Endothelial cell (in vitro differentiated cells): ENCODE results near the gene ERCC5. TPM values are rescaled to one million over a fixed set of nuclear protein-coding genes. Genes with fewer than 3 reads are reported as not detected.

Experiments used
- DNase-seq: peaks from one replicate; pipeline ENCODE4 v3.0.0; 2021; ENCODE audit warnings: low spot score
- H3K27ac Mint-ChIP-seq: one replicate; pipeline ENCODE4 v1.8.0; 2021; ENCODE audit warnings: mixed read lengths, inconsistent platforms; ENCODE audit not compliant: unreplicated experiment
- H3K27me3 Mint-ChIP-seq: one replicate; pipeline ENCODE4 v1.8.0; 2021; ENCODE audit warnings: mild to moderate bottlenecking, moderate library complexity, mixed read lengths, inconsistent platforms; ENCODE audit not compliant: unreplicated experiment
- H3K36me3 Mint-ChIP-seq: one replicate; pipeline ENCODE4 v1.8.0; 2021; ENCODE audit warnings: mild to moderate bottlenecking, low read depth, mixed read lengths, inconsistent platforms; ENCODE audit not compliant: unreplicated experiment
- H3K4me1 Mint-ChIP-seq: one replicate; pipeline ENCODE4 v1.8.0; 2021; ENCODE audit warnings: mild to moderate bottlenecking, mixed read lengths, inconsistent platforms; ENCODE audit not compliant: unreplicated experiment
- H3K4me3 Mint-ChIP-seq: one replicate; pipeline ENCODE4 v1.8.0; 2021; ENCODE audit warnings: mild to moderate bottlenecking, mixed read lengths, inconsistent platforms; ENCODE audit not compliant: unreplicated experiment
- H3K9me3 Mint-ChIP-seq: one replicate; pipeline ENCODE4 v1.8.0; 2021; ENCODE audit warnings: mixed read lengths, inconsistent platforms; ENCODE audit not compliant: unreplicated experiment
- CTCF ChIP-seq: fragments of 200-600 bp; sonication (generic); IDR thresholded peaks from one replicate; pipeline ENCODE4 v1.5.0; 2021; ENCODE audit warnings: antibody characterized with exemption; ENCODE audit not compliant: unreplicated experiment
- total RNA-seq: library from RNA; stranded (reverse); fragmentation: NEBNext Ultra II Directional; extraction: Animal tissue kit (Norgen Biotek cat#: 25700); gene quantifications from one replicate; pipeline ENCODE4 v1.2.1, GENCODE V29; 2021; ENCODE audit not compliant: unreplicated experiment

Gene ERCC5
- total RNA-seq, 1 donor from 2014 or later = 43.8 TPM

- H3K36me3 Mint-ChIP-seq = peaks cover 8% of the 10 kb centered on the region
- H3K4me1 Mint-ChIP-seq = peaks cover 6% of the 10 kb centered on the region
- H3K27ac Mint-ChIP-seq = no peak overlapping the region
- no peak for DNase-seq
- no peaks in the 10 kb centered on the region for H3K9me3 Mint-ChIP-seq
- no peak overlapping the region for H3K4me3 Mint-ChIP-seq
- no peak for TF ChIP-seq CTCF
- H3K27me3 Mint-ChIP-seq = peaks cover 4% of the 10 kb centered on the region
These were observed 26.3 kb downstream of the ERCC5 start for GRCh38 chr13:102872131-102872530.

- Mint-ChIP-seq H3K9me3 (no peaks in the 10 kb centered on the region), H3K27ac (no peak overlapping the region), H3K4me3 (no peak overlapping the region), H3K4me1 (peaks cover 2% of the 10 kb centered on the region), H3K27me3 (peaks cover 4% of the 10 kb centered on the region), H3K36me3 (peaks cover 8% of the 10 kb centered on the region)
- TF ChIP-seq CTCF = no peak
- no peak for DNase-seq
These were observed 26.7 kb downstream of the ERCC5 start for GRCh38 chr13:102872531-102872930.

GRCh38 chr13:102873653-102874052 is 27.8 kb downstream of the ERCC5 start:
- DNase-seq = no peak
- Mint-ChIP-seq H3K27me3 (peaks cover 1% of the 10 kb centered on the region), H3K27ac (no peak overlapping the region), H3K4me3 (no peak overlapping the region), H3K36me3 (peaks cover 8% of the 10 kb centered on the region), H3K9me3 (no peaks in the 10 kb centered on the region), H3K4me1 (peaks cover 4% of the 10 kb centered on the region)
- TF ChIP-seq CTCF = no peak

GRCh38 chr13:102875256-102875655 is 29.4 kb downstream of the ERCC5 start:
- H3K36me3 Mint-ChIP-seq = peaks cover 8% of the 10 kb centered on the region
- DNase-seq = no peak
- H3K27me3 Mint-ChIP-seq = peaks cover 1% of the 10 kb centered on the region
- no peak overlapping the region for H3K4me3 Mint-ChIP-seq
- no peaks in the 10 kb centered on the region for H3K9me3 Mint-ChIP-seq
- TF ChIP-seq CTCF = no peak
- peaks cover 5% of the 10 kb centered on the region for H3K4me1 Mint-ChIP-seq
- H3K27ac Mint-ChIP-seq = no peak overlapping the region

GRCh38 chr13:102877303-102877702 is 31.5 kb downstream of the ERCC5 start:
- H3K4me3 Mint-ChIP-seq = no peak overlapping the region
- no peak for DNase-seq
- peaks cover 1% of the 10 kb centered on the region for H3K27me3 Mint-ChIP-seq
- H3K36me3 Mint-ChIP-seq = peaks cover 8% of the 10 kb centered on the region
- no peak for TF ChIP-seq CTCF
- no peaks in the 10 kb centered on the region for H3K9me3 Mint-ChIP-seq
- H3K4me1 Mint-ChIP-seq = peaks cover 5% of the 10 kb centered on the region
- peak overlapping the region; percentile 36 for H3K27ac Mint-ChIP-seq
